PC-9 (cell line): Measurements from ENCODE around the gene RENBP. TPM values are rescaled to one million over a fixed set of nuclear protein-coding genes. Genes with fewer than 3 reads are reported as not detected.

Experiments
- BruUV-seq: library from RNA; stranded (reverse); fragments of 400-500 nt; replicated peaks from 2 replicates; lab custom pipeline; 2021; lab: Mats Ljungman, UMichigan
- CTCF ChIA-PET: fragments of 300-600 bp; sonication (Branson Sonifier 250); formaldehyde crosslinking; loops from one replicate; lab custom pipeline; 2022; ENCODE audit warnings: antibody characterized with exemption; lab: Charles Lee
- POLR2A ChIA-PET: fragments of 300-600 bp; sonication (Branson Sonifier 250); formaldehyde crosslinking; loops from one replicate; lab custom pipeline; 2022; ENCODE audit warnings: antibody characterized with exemption; ENCODE audit not compliant: unreplicated experiment; lab: Charles Lee
- DNase-seq, 2 experiments: peaks; one replicate each; pipeline versions ENCODE4 v3.0.0 to v3.0.0-alpha.2; 2015 to 2022; ENCODE audit warnings: mixed read lengths in 1 of 2
- H2AFZ ChIP-seq: fragments of 200-600 bp; sonication (generic); 2 replicates; pipeline ENCODE4 v1.8.1; 2017; ENCODE audit warnings: antibody characterized with exemption
- H3F3A ChIP-seq: fragments of 200-600 bp; sonication (generic); 2 replicates; pipeline ENCODE4 v1.8.1; 2017; ENCODE audit warnings: antibody characterized with exemption, mild to moderate bottlenecking, low read depth; ENCODE audit not compliant: insufficient read depth
- H3K27ac ChIP-seq: fragments of 200-600 bp; sonication (generic); 2 replicates; pipeline ENCODE4 v1.6.1; 2016; ENCODE audit warnings: mixed run types
- H3K27me3 ChIP-seq: fragments of 200-600 bp; sonication (generic); 2 replicates; pipeline ENCODE4 v1.6.1; 2016; ENCODE audit warnings: low read depth, mixed run types; ENCODE audit not compliant: insufficient read depth
- H3K36me3 ChIP-seq: fragments of 200-600 bp; sonication (generic); 2 replicates; pipeline ENCODE4 v1.6.1; 2016; ENCODE audit warnings: low read depth, mixed run types
- H3K4me1 ChIP-seq: fragments of 200-600 bp; sonication (generic); replicated peaks from 2 replicates; pipeline ENCODE4 v1.6.1; 2016; ENCODE audit warnings: mixed run types; ENCODE audit not compliant: insufficient read depth
- H3K4me2 ChIP-seq: fragments of 200-600 bp; sonication (generic); 2 replicates; pipeline ENCODE4 v1.6.1; 2017; ENCODE audit warnings: mixed run types
- H3K4me3 ChIP-seq: fragments of 200-600 bp; sonication (generic); 2 replicates; pipeline ENCODE4 v1.6.1; 2016; ENCODE audit warnings: mixed run types
- H3K79me2 ChIP-seq: fragments of 200-600 bp; sonication (generic); 2 replicates; pipeline ENCODE4 v1.6.1; 2017; ENCODE audit warnings: low read depth, mixed run types
- H3K9me2 ChIP-seq: fragments of 200-600 bp; sonication (generic); 2 replicates; pipeline ENCODE4 v1.8.1; 2017; ENCODE audit warnings: mild to moderate bottlenecking; ENCODE audit not compliant: insufficient read depth
- H3K9me3 ChIP-seq: fragments of 200-600 bp; sonication (generic); 2 replicates; pipeline ENCODE4 v1.8.1; 2016; ENCODE audit warnings: low read depth; ENCODE audit not compliant: insufficient read depth
- H4K20me1 ChIP-seq: fragments of 200-600 bp; sonication (generic); 2 replicates; pipeline ENCODE4 v1.8.1; 2017; ENCODE audit not compliant: insufficient read depth
- EZH2 ChIP-seq: fragments of 200-600 bp; sonication (generic); IDR thresholded peaks from 2 replicates; pipeline ENCODE4 v1.8.0; 2017; ENCODE audit warnings: antibody characterized with exemption, low read depth
- intact Hi-C: fragments of 100-400 bp; cut with micrococcal nuclease; formaldehyde crosslinking; loops from one replicate; pipeline ENCODE4 v1.10.0; 2022; ENCODE audit not compliant: unreplicated experiment
- total RNA-seq: library from RNA; stranded (reverse); gene quantifications from 2 replicates; pipeline ENCODE4 v1.2.3, GENCODE V29; 2021
- TF ChIP-seq, protein P1 (sequence below): fragments of 200-600 bp; sonication (generic); conservative IDR thresholded peaks from 2 replicates; pipeline ENCODE4 v1.6.1; 2017; ENCODE audit warnings: mixed run types, antibody characterized with exemption, mild to moderate bottlenecking, moderate library complexity

The RENBP gene
- total RNA-seq, 1 experiment from 2014 or later: 6.8 TPM

DNA sequence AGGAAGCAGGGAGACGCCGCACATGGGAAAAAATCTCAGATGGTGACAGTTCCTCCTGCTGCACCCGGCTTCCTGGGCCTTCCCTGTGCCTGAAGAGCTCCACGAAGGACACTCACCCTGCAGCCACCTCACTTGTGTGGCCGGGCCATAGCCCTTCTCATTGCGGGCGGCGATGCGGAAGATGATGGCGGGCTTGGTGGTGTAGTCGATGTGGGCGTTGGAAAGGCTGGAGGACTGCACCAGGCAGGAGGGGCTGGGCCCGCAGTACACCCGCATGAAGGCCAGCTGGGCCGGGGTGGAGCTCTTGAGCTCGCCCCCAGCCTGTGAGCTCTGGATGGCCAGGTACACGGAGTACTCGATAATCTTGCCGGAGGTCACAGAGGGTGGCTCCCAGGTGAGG lies 5.7 kb upstream of the RENBP start:
- intact Hi-C loops: loop anchor here (5.0 kb wide), 1 partner anchor 243 kb away; no protein-coding TSS in a partner anchor
- no peak for TF ChIP-seq EZH2
- TF ChIP-seq, protein P1, sequence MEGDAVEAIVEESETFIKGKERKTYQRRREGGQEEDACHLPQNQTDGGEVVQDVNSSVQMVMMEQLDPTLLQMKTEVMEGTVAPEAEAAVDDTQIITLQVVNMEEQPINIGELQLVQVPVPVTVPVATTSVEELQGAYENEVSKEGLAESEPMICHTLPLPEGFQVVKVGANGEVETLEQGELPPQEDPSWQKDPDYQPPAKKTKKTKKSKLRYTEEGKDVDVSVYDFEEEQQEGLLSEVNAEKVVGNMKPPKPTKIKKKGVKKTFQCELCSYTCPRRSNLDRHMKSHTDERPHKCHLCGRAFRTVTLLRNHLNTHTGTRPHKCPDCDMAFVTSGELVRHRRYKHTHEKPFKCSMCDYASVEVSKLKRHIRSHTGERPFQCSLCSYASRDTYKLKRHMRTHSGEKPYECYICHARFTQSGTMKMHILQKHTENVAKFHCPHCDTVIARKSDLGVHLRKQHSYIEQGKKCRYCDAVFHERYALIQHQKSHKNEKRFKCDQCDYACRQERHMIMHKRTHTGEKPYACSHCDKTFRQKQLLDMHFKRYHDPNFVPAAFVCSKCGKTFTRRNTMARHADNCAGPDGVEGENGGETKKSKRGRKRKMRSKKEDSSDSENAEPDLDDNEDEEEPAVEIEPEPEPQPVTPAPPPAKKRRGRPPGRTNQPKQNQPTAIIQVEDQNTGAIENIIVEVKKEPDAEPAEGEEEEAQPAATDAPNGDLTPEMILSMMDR: no peak
- BruUV-seq: no TSS peak

DNA sequence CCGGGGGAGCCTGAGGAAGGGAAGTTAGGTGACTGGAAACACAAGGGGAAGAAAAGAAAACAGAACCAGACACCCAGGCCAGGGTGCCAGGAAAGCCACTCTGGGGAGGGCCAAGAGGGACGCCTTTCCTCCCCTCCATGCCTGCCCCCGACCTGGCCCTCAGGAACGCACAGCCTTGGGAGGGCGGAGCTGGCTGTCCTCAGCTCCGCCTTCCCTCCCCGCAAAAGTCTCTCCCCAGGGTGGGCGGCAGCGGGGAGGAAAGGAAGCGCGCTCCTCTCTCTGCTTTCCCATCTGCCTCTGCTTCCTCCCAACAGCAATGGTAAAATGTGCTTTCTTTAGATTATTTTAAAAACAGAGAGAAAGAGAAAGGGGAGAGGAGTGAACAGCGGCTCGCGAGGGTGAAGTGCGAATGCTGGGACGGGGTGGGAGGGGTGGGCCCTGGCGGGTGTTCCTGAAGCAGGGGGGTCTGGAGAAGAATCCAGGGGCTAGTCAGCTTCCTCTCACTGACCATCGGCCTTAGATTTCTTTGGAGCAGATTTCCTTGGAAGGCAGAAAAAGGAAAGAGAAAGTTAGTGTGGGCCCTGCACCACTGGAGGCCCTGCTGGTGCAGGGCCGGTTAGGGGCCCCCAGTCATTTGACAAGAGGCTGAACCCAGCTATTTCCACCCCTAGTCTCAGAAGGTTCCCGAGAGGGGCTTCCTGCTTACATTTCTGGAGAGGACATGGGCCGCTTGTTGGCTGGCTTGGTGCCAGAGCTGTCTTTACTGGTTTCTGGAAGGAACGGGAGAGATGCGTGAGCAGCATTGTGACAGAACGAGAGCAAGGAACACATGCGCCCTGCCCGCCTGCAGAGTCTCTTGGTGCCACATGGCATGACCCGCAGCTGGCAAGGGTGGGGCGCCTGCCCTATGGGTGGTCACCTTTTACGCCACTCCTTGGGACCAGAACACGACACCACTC lies 4.7 kb upstream of the RENBP start:
- no peak for DNase-seq
- Histone ChIP-seq H3K27ac (no peak overlapping the region), H4K20me1 (peaks cover 9% of the 10 kb centered on the region; the same call in 1 of the 2 replicates), H3K36me3 (no peaks in the 10 kb centered on the region), H3K9me2 (no peaks in the 10 kb centered on the region), H3K79me2 (no peaks in the 10 kb centered on the region), H3K4me2 (no peak overlapping the region), H3K27me3 (no peaks in the 10 kb centered on the region), H3K4me3 (no peak overlapping the region), H3F3A (peaks cover 7% of the 10 kb centered on the region), H2AFZ (no peak overlapping the region), H3K4me1 (no peaks in the 10 kb centered on the region), H3K9me3 (no peaks in the 10 kb centered on the region)
- TF ChIP-seq EZH2: no peak
- TF ChIP-seq, protein P1: no peak
- TSS peak; percentile 41 for BruUV-seq
- ChIA-PET CTCF (interaction anchor here (0.6 to 0.7 kb wide), 2 partner anchors 100 to 270 kb away, joined by 3 read pairs; no protein-coding TSS in a partner anchor), POLR2A (interaction anchor here (0.6 kb wide), 1 partner anchor 141 kb away, joined by 3 read pairs; no protein-coding TSS in a partner anchor)
- intact Hi-C loops: loop anchor here (5.0 kb wide), 2 partner anchors 392 to 992 kb away; no protein-coding TSS in a partner anchor

More for the DNA sequence above, 5.7 kb upstream of the RENBP start:
- DNase-seq: no peak
- Histone ChIP-seq H3K9me2 (no peaks in the 10 kb centered on the region), H3K36me3 (no peaks in the 10 kb centered on the region), H4K20me1 (peaks cover 9% of the 10 kb centered on the region; the same call in 1 of the 2 replicates), H3K27ac (no peak overlapping the region), H3K27me3 (no peaks in the 10 kb centered on the region), H3K9me3 (no peaks in the 10 kb centered on the region), H3K4me2 (no peak overlapping the region), H2AFZ (no peak overlapping the region), H3F3A (peaks cover 7% of the 10 kb centered on the region), H3K4me3 (no peak overlapping the region), H3K4me1 (no peaks in the 10 kb centered on the region), H3K79me2 (no peaks in the 10 kb centered on the region)
- POLR2A ChIA-PET: interaction anchor here (0.6 to 0.7 kb wide), 3 partner anchors 142 to 378 kb away, joined by 3 to 6 read pairs (median 4); no protein-coding TSS in a partner anchor
- CTCF ChIA-PET: interaction anchor here (0.6 to 0.9 kb wide), 3 partner anchors 21 to 271 kb away, joined by 3 to 4 read pairs (median 3); no protein-coding TSS in a partner anchor

DNA sequence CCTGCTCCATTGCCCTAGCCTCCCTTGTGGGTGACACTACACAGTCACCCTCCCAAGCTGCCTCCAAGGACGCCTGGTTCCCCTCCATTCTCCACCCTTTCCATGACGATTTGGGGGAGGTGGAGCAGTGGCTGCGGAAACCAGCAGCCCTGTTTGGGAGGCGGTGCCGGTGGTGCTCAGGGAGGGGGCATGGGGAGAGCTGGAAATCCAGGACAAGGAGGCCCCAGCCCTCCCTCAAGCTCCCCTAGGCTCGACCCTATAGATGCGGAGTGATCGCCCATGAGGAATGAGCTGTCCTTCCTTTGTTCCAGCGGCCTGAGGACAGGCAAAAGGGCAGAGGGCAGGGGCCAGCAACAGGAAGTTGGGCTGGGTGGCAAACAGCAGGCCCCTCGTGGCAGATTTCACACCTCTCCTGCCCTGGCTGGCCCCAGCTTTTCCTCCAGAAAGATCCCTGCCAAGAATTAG lies 3.6 kb upstream of the RENBP start:
- no peaks in the 10 kb centered on the region for H3K9me2 ChIP-seq
- POLR2A ChIA-PET: no interaction called here
- BruUV-seq: no TSS peak
- no peaks in the 10 kb centered on the region for H3K36me3 ChIP-seq
- H3K27me3 ChIP-seq: no peaks in the 10 kb centered on the region
- H3K27ac ChIP-seq: no peak overlapping the region
- peaks cover 7% of the 10 kb centered on the region for H3F3A ChIP-seq
- H2AFZ ChIP-seq: no peak overlapping the region
- H3K4me2 ChIP-seq: no peak overlapping the region
- no peak for DNase-seq
- peaks cover 7% of the 10 kb centered on the region; the same call in 1 of the 2 replicates for H4K20me1 ChIP-seq
- intact Hi-C loops: loop anchor here (5.0 kb wide), 2 partner anchors 391 to 991 kb away; no protein-coding TSS in a partner anchor
- no peaks in the 10 kb centered on the region for H3K9me3 ChIP-seq
- CTCF ChIA-PET: interaction anchor here (0.6 to 0.8 kb wide), 3 partner anchors 30 to 500 kb away, joined by 4 to 5 read pairs (median 4); no protein-coding TSS in a partner anchor
- no peak overlapping the region for H3K4me3 ChIP-seq
- TF ChIP-seq, protein P1: no peak
- no peak for TF ChIP-seq EZH2
- no peaks in the 10 kb centered on the region for H3K4me1 ChIP-seq
- no peaks in the 10 kb centered on the region for H3K79me2 ChIP-seq
